SH-SY5Y (cell line): ENCODE results near the gene GRIK2.

Experiments used
- GATA2 ChIP-seq: IDR thresholded peaks from 2 replicates; pipeline ENCODE4 v1.6.1; 2011; ENCODE audit warnings: mild to moderate bottlenecking, low read depth, low read length
- GATA3 ChIP-seq: IDR thresholded peaks from 2 replicates; pipeline ENCODE4 v1.6.1; 2011; ENCODE audit warnings: low read depth, mild to moderate bottlenecking, low read length, moderate library complexity

DNA sequence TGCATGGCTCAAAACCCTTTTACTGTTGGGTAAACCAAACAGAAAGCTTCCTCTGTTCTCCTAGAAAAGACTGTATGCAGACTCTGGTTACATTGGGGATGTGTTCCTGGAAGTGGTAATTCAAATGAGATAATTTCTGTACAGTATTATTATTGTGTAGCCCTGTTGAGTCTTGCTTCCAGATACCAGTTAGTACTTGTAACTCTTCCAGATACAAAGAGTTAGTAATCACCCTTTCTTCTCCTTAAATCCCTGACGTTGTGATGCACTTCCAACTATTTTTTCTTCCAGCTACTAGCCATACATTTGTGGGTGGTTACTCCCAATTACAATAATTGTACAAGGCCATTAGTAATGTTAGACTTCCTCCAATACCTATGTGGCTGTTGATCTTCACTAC lies 42.3 kb upstream of the GRIK2 start:
- no peak for TF ChIP-seq GATA2
- TF ChIP-seq GATA3 = no peak
